GM08714 (cell line): ENCODE data around the gene OR2L8.

ENCODE experiments used
- H3K4me3 ChIP-seq: fragments of 200-500 bp; sonication (Bioruptor generic); 2 replicates; pipeline ENCODE4 v1.5.1; 2014; ENCODE audit warnings: mild to moderate bottlenecking, low read length, inconsistent platforms
- ZNF274 ChIP-seq: IDR thresholded peaks from 2 replicates; pipeline ENCODE4 v1.6.1; 2012; ENCODE audit warnings: mild to moderate bottlenecking, low read depth, low read length

OR2L8 gene

DNA sequence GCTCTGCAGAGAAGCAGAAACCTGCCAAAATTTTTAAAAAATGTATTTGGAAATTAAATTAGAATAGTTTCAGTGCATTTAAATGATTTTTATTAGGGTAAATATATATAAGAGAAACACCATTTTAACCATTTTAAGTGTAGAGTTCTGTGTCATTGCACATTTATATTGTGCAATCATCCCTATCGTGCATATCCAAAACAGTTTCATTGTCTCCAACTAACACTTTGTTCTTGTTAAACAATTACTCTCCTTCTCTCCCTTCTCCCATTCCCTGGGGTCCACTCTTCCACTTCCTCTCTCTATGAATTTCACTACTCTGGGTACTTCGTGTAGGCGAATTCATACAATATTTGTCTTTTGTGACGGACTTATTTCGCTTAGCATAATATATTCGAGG is 6.0 kb upstream of the OR2L8 start:
- no peak overlapping the region for H3K4me3 ChIP-seq
- TF ChIP-seq ZNF274, result no peak

DNA sequence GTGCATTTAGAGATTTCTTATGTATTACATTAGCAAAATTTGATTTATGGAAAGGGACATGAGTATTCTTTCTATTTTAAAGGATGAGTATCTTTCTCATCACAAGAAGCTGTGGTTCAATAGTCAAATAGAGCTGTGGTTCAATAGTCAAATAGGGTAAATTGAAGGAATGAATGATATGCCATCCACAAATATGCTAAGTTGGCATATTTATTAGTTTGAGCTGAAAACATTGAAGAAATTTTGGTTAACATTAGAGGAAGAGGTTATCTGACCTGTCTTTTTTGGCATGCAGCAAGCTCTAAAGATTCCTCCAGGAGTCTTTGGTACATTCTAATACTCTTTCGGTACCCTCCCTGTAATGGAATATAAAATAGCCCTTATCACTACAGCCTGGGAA is 4.8 kb downstream of the OR2L8 start:
- H3K4me3 ChIP-seq, result no peak overlapping the region
- TF ChIP-seq ZNF274, result no peak

DNA sequence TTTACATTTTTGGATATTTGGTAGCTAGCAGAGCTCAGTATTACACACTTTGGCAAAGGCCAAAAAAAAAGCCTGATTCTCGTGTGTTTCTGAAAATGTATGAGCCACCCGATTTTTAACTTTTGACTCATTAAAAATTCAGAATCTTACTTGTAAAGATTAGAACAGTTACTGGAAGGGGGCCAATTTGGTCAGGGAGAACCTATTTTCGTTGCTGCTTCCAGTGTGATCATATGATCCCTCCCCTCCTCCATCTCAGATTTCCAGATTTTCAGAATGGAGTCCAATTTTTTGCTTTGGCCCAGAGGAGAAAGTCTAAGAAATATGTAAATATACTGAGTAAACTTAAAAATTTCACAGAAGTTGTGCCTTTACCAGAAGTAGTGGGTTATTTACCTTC is 13.1 kb downstream of the OR2L8 start:
- no peak overlapping the region for H3K4me3 ChIP-seq
- no peak for TF ChIP-seq ZNF274

DNA sequence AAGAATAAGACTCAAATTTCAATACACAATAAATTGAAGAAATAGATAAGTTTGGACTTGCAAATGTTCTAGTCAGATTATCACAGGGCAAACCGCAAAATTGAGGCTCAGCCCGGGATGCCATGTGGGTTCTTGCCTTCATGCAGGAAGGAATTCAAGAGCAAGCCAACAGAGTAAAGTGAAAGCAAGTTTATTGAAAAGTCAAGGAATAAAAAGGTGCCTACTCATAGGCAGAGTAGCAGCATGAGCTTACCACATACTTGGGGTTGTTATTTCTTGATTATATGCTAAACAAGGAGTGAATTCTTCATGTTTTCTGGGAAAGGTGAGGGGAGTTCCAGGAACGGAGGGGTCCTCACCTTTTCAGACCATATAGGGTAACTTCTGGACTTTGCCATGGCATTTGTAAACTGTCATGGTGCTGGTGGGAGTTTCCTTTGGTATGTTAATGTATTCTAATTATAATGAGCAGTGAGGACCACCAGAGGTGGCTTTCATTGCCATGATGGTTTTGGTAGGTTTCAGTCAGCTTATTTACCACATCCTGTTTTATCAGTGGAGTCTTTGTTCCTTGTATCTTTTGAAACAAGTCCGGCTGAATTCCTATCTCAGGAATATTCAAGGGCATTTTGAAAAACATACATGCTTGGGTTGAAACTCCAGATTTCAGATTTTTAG is 14.4 kb downstream of the OR2L8 start:
- no peak overlapping the region for H3K4me3 ChIP-seq
- no peak for TF ChIP-seq ZNF274

DNA sequence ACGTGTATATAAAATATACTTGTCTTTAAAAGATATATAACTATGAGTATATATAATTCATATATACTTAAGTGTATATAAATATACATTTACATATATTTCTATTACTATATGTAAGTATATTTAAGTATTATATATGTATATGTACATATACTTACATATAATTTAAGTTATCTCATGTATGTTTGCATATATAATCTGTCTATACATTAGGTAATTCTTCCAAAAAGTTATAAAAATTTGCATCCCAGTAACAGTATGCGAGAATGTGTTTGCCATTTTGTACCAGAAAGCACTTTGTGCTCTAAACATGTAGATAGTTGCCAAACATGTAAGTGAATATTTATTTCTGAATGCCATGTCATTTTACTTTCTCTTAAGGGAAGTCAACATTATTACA is 16.3 kb downstream of the OR2L8 start, which contains the start of gene OR2AK2:
TSS of gene OR2AK2 (plus strand) at position 301 of the 400 bp plus-strand sequence. CDS start 144 bp downstream, outside the sequence.
- H3K4me3 ChIP-seq, result no peak within 1 kb of the TSS
- no peak for TF ChIP-seq ZNF274

DNA sequence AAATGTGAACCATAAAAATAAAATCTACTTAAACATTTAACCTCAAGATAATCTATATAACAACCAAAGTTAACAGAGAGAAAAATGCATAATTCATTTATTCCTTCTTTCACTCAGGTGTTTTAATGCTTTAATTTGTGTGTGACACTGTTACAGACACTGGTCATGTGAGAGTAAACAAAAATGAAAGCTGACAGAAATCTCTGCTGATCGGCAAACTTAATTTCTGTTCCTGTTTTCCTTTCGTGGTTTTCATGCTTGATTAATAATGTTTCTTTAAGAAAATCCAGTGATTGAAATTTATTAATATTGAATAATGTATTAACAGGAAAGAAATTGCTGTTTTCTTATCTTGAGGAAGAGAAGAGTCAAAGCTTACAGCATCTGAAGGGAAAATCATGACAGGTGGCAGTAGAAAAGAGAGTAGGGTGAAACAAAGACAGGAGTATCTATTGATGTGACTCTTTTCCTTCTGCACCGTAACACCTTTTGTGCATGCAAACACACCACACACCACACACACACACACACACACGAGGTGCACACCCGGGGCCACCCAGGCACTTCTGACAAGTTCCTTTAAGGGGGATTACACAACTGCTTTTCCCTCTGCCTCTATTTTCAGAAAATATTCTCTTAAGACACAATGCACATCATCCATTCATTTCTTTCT is 18.0 kb downstream of the OR2L8 start:
- TF ChIP-seq ZNF274, result no peak
- H3K4me3 ChIP-seq, result no peak overlapping the region

DNA sequence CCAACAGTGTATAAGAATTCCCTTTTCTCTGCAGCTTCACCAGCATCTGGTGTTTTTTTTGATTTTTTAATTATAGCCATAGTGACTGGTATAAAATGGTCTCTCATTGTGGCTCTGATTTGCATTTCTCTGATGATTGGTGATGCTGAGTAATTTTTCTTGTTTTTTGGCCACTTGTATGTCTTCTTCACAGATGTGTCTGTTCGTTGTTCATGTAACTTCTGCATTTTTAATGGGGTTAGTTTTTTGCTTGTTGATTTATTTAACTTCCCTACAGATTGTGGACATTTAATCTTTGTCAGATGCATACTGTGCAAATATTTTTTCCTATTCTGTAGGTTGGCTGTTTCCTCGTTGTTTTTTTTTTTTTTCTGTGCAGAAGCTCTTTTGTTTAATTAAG is 44.3 kb downstream of the OR2L8 start:
- TF ChIP-seq ZNF274, result no peak
- H3K4me3 ChIP-seq, result no peak overlapping the region

DNA sequence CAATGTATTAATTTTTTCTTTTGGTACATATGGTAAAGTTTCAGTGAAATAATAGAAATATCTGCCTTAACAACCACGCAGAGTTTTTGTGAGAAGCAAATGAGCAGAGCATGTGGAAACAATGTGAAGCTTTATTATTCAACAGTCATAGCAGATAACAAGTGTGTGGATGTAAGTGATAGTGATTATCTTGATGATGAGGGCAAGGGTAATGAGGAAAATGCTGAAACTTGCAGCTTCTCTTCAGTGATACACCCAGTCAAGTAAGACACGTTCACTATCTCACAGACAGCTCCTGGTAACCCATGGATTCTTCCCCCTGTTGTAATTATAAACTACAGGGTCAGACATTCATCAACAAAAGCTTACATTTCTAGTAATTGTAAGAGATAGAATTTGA is 50.2 kb downstream of the OR2L8 start:
- H3K4me3 ChIP-seq, result no peak overlapping the region
- no peak for TF ChIP-seq ZNF274
